T-helper 17 cell (primary cell): Measurements from ENCODE around the gene DENND4B. TPM values are rescaled to one million over a fixed set of nuclear protein-coding genes. Genes with fewer than 3 reads are reported as not detected.

Source experiments
- ATAC-seq: fragments of 150-1000 bp; cut with Tn5 transposase; 2 replicates; pipeline ENCODE4 v1.10.0; 2021; ENCODE audit warnings: mild to moderate bottlenecking, moderate library complexity
- DNase-seq, 3 donors: peaks; one replicate each; pipeline versions ENCODE4 v3.0.0 to v3.0.0-alpha.2; 2020 to 2021
- H3K9me3 ChIP-seq: one replicate; pipeline ENCODE4 v1.7.0; 2013; ENCODE audit warnings: low read length, mild to moderate bottlenecking; ENCODE audit not compliant: control insufficient read depth, poor library complexity, severe bottlenecking
- H3K27ac Mint-ChIP-seq: one replicate; pipeline ENCODE4 v1.8.0; 2022; ENCODE audit warnings: mild to moderate bottlenecking, moderate library complexity, mixed read lengths
- H3K27me3 Mint-ChIP-seq: one replicate; pipeline ENCODE4 v1.8.0; 2022; ENCODE audit warnings: mixed read lengths
- H3K36me3 Mint-ChIP-seq: one replicate; pipeline ENCODE4 v1.8.0; 2022; ENCODE audit warnings: low read depth, mixed read lengths
- H3K4me1 Mint-ChIP-seq: one replicate; pipeline ENCODE4 v1.8.0; 2022; ENCODE audit warnings: mild to moderate bottlenecking, mixed read lengths
- H3K4me3 Mint-ChIP-seq: one replicate; pipeline ENCODE4 v1.8.0; 2022; ENCODE audit warnings: mild to moderate bottlenecking, moderate library complexity, mixed read lengths
- total RNA-seq, 4 donors: library from RNA in 2 of 4; stranded (reverse) in 2 of 4; gene quantifications; one replicate each; pipeline ENCODE4 v1.2.3 and lab custom pipeline; 2022 to 2026

Gene DENND4B
- total RNA-seq, 2 donors from 2014 or later, result 120 to 157 TPM

DNA sequence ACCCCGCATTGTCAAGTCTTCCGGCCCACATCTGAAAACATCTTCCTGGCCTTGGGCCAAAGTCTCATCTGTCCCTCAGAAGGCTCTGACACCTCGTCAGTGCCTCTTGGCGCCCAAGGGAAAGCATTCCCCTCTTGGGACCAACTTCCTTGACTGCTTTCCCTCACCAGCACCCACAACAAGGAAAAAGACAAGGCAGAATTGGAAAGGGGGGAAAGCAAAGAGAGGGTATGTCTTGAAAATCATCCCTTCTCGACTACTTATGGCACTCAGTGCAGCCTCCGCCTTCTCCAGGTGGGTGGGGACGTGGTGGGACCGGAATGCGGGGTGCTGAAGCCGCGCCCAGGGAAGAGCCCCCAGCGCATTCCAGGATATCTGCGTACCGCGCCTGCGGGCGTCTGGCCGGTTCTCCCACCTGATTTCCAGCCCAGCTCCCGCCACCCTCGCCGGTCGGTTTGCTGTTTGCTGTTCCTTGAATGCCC lies 17.4 kb upstream of the DENND4B start:
- no peak for DNase-seq
- no peaks in the 10 kb centered on the region for H3K9me3 ChIP-seq
- no peaks in the 10 kb centered on the region for H3K27me3 Mint-ChIP-seq
- peak overlapping the region; percentile 99 for H3K27ac Mint-ChIP-seq
- ATAC-seq, result no peak
- peak overlapping the region; percentile 97 for H3K4me3 Mint-ChIP-seq
- H3K36me3 Mint-ChIP-seq, result peaks cover 2% of the 10 kb centered on the region
- H3K4me1 Mint-ChIP-seq, result peaks cover 44% of the 10 kb centered on the region

DNA sequence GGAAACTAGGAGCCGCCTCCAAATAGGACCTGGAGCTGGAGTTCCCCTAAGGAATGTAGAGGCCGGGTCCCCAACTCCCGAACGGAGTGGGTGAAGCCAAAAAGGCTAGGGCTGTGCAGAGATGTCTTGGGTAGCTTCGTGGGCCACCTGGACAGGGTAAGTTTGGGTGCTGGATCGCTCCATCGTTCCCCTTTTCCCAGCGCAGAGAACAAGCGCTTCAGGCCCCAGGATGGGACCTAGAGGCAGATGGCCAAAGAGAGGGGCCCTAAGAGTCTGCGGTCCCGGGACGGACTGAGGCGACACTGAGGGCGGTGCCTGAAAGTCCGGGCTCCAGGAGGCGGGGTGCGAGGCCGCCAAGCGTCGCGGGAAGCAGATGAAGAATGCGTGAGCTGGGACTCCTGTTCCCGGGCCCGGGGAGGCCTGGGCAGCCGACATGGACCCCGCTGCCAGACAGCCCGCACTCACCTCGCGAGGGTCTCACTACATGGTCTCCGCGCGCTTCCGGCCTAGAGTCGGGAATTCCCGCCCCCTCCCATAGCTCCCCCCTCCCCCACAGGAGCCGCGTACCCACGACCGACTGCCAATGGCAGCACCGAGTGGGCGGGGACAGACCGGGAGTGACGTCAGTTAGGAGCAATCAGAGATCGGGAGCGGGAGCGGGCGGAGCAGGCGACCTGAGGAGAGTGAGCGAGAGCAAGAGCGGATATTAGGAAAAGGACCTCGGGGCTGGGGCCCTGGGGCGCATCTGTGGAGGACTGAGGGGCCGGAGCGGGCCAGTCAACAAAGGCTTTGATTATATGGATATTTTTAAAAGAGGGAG lies 16.7 kb upstream of the DENND4B start, which contains the start of gene SLC39A1:
TSS of gene SLC39A1 (minus strand) at position 508 of the 820 bp plus-strand sequence. CDS start 822 bp downstream, outside the sequence.
- ATAC-seq (peak; percentile 59), DNase-seq (peak; percentile 90 to 93 (median 93))
- H3K9me3 ChIP-seq, result no peaks in the 10 kb centered on the region
- peak within 1 kb of the TSS; percentile 97 for H3K4me3 Mint-ChIP-seq
- no peaks in the 10 kb centered on the region for H3K27me3 Mint-ChIP-seq
- H3K36me3 Mint-ChIP-seq, result peaks cover 5% of the 10 kb centered on the region
- H3K27ac Mint-ChIP-seq, result peak within 1 kb of the TSS; percentile 99
- peaks cover 47% of the 10 kb centered on the region for H3K4me1 Mint-ChIP-seq

DNA sequence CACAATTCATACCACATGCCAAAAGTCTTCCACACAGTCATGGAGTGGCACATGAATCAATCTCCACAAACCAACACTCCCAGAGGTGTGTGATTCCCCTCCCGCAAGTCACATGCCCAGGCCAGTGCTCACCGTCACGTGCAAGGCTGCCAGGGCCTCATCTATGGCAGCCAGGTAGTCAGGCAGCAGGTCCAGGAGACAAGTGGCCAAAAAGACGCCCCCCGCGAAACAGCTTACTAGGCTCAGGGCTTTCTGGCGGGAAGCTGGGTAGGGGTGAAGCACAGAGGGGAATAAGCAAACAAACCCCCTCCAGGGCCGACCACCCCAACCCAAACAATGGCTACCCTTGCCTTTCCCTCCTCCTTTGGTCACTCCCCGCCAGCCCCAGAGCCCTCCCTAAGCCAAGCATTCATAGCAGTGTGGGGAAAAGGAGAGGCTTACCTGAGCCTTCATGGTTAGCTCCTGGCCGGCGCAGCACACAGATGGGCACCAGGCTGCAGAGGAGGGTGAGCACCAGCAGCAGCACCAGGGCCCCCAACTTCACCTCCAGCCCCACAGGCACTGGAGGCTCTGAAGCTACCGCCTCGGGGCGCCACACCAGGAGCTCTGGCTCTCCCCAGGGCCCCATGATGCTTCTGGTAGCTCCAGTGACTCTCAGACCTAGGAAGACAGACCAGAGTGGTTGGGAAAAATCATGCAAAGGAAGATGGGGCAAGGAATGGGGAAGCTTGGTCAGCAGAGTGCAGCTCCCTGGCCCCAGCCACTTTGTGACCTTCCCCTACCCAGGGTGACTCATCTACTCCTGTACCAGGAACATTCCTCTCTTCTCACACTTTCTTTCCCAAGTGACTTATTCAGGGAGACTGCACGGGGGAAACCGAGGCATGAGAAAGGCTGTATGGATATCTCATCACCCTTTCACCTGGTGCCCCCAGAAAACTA lies 15.8 kb upstream of the DENND4B start:
- H3K9me3 ChIP-seq, result no peaks in the 10 kb centered on the region
- Mint-ChIP-seq H3K36me3 (peaks cover 7% of the 10 kb centered on the region), H3K4me3 (peak overlapping the region; percentile 97), H3K4me1 (peaks cover 46% of the 10 kb centered on the region), H3K27ac (peak overlapping the region; percentile 99), H3K27me3 (no peaks in the 10 kb centered on the region)
- ATAC-seq (no peak), DNase-seq (no peak)

DNA sequence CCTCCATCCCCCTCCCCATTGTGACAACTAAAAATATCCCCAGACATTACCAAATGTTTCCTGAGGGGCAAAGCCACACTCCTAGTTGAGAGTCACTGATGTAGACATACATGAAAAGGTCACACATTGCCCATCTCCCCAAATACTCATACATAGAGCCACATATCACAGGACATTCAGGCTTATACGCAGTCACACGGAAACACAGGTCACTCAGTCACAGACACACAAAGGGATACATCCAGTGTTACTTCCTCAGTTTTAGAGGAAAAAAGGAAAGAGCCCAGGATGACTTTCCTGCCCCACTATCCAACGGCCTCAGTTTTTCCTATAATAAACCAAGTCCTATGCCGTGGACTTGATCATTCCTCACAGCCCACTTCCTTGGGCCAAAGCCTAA lies 14.9 kb upstream of the DENND4B start:
- no peaks in the 10 kb centered on the region for H3K9me3 ChIP-seq
- Mint-ChIP-seq H3K36me3 (peaks cover 7% of the 10 kb centered on the region), H3K4me3 (peak overlapping the region; percentile 49), H3K4me1 (peaks cover 48% of the 10 kb centered on the region), H3K27me3 (no peaks in the 10 kb centered on the region), H3K27ac (peak overlapping the region; percentile 73)
- DNase-seq (no peak), ATAC-seq (no peak)

DNA sequence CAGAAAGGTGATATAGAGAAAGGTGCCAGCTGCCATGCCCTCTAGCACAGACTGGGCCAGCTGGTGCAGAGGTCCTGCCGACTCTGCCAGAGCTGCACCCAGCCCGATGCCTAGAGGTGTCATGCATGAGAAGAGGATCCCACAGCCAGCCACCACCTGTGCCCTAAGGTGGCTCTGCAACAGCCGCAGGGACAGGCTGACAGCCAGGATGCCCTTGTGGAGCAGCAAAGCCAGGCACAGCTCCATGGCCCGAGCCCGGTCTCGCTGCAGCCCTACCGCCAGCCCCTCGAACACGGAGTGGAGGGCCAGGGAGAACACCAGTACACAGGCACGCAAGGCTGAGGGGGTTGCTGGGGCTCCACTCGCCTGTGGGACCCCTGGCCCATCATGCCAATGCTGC lies 13.7 kb upstream of the DENND4B start:
- DNase-seq (no peak), ATAC-seq (no peak)
- Mint-ChIP-seq H3K4me3 (no peak overlapping the region), H3K27ac (no peak overlapping the region), H3K27me3 (no peaks in the 10 kb centered on the region), H3K4me1 (peaks cover 47% of the 10 kb centered on the region), H3K36me3 (peaks cover 7% of the 10 kb centered on the region)
- H3K9me3 ChIP-seq, result no peaks in the 10 kb centered on the region

DNA sequence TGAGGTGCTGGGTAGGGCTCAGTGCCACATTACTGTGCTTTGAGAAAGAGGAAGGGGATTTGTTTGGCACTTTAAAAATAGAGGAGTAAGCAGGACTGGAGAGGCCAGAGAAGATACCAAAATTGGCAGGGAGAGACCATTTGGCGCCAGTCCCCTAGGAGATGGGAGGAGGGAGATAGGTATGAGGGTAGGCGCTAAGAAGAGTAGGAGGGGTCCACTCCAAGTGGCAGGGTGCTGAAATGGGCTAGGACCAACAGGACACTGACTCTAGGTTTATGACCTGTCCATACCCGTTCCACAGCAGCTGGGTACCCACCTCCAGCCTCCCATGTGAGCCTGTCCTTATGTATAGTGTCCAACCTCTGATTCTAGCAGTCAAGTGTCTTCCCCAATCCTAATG lies 12.9 kb upstream of the DENND4B start:
- DNase-seq (no peak), ATAC-seq (no peak)
- H3K27ac Mint-ChIP-seq, result peak overlapping the region; percentile 96
- H3K4me1 Mint-ChIP-seq, result peaks cover 48% of the 10 kb centered on the region
- no peaks in the 10 kb centered on the region for H3K9me3 ChIP-seq
- H3K36me3 Mint-ChIP-seq, result peaks cover 7% of the 10 kb centered on the region
- peak overlapping the region; percentile 57 for H3K4me3 Mint-ChIP-seq
- H3K27me3 Mint-ChIP-seq, result no peaks in the 10 kb centered on the region

DNA sequence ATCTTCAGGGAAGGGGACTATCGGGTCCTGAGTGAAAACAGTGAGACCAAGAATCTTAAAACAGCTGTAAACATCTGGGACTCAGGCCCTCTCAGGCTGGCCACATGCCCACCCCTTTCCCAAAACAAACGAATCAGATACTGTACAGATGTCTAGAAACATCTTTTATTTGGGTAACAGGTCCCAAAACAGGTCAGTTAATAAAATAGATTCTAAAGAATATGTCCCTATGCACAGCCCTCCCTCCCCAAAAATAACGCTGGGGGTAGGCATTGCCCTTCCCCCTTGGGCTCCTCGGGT lies 12.4 kb upstream of the DENND4B start:
- peaks cover 50% of the 10 kb centered on the region for H3K4me1 Mint-ChIP-seq
- ATAC-seq, result no peak
- peaks cover 13% of the 10 kb centered on the region for H3K36me3 Mint-ChIP-seq

DNA sequence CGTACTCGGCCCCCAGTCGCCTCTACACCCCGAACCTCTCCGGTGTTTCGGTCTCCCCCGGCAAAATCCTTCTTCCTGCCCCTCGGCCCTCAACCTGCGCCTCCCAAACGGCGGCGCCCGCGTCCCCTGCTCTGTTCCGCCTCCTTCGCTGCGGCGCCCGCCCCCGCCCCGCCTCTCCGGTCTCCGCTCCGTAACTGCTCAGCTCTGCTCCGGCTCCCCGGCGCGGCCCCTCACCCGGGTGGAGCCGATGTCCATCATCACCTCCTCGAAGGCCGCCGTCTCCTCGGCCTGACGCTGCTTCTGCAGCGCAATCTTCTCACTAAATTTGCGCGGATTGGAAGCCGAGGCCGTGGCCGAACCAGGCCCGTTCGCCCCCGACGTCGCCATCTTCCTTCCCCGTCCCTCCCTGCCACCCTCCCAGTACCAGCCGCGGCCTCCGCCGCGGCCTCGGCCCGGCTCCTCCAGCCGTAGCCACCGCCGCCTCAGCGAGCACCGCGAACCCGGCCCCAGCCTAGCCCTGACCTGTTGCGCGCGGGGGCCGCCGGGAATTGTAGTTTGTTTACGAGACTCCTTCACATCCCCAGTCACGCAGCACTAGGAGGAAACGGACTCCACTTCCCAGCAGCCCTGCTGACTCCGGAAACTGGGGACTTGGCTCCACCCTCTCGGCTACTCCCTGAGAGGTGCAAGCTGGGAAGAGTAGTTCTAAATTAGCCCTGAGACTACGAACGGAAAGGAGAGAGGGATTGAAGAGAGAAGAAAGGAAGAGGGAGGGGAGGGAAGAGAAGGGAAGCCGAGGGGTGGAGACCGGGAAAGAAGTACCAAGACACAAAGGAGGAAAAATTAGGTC lies 11.8 kb upstream of the DENND4B start, which contains the start of gene CRTC2:
TSS of gene CRTC2 (minus strand) at position 502 of the 850 bp plus-strand sequence. CDS start at position 387, 115 bp downstream.
- H3K9me3 ChIP-seq, result no peaks in the 10 kb centered on the region
- H3K36me3 Mint-ChIP-seq, result peaks cover 10% of the 10 kb centered on the region
- peak within 1 kb of the TSS; percentile 96 for H3K27ac Mint-ChIP-seq
- H3K27me3 Mint-ChIP-seq, result no peaks in the 10 kb centered on the region
- peak; percentile 91 for ATAC-seq
- H3K4me3 Mint-ChIP-seq, result peak within 1 kb of the TSS; percentile 97
- DNase-seq, result peak; percentile 91 to 95 (median 94)
- H3K4me1 Mint-ChIP-seq, result peaks cover 46% of the 10 kb centered on the region

More for the DNA sequence above, 12.4 kb upstream of the DENND4B start:
- peak overlapping the region; percentile 96 for H3K27ac Mint-ChIP-seq
- DNase-seq, result no peak
- H3K27me3 Mint-ChIP-seq, result no peaks in the 10 kb centered on the region
- peak overlapping the region; percentile 97 for H3K4me3 Mint-ChIP-seq
- H3K9me3 ChIP-seq, result no peaks in the 10 kb centered on the region

DNA sequence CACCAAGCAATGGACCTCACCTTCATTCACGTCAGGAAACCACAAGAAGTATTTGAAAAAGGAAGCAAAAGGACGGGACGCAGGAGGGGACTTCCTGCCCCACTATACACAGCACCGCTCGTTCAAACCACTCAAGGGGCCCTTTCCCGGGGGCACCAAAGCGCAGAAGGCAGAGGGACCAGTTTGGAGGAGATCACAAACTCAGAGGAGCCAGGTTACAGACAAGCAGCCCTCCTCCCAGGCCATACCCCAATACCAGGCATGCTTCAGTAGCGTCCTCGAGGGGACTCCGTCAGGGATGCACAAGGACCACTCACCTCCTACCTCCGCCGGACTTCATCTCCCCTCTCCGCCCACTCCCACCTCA lies 11.2 kb upstream of the DENND4B start:
- peak overlapping the region; percentile 96 for H3K27ac Mint-ChIP-seq
- peak overlapping the region; percentile 97 for H3K4me3 Mint-ChIP-seq
- DNase-seq, result peak in 2 of 3 donors; percentile 32 to 36
- peaks cover 10% of the 10 kb centered on the region for H3K36me3 Mint-ChIP-seq
- H3K27me3 Mint-ChIP-seq, result no peaks in the 10 kb centered on the region
- peak; percentile 22 for ATAC-seq
- no peaks in the 10 kb centered on the region for H3K9me3 ChIP-seq
- peaks cover 44% of the 10 kb centered on the region for H3K4me1 Mint-ChIP-seq

DNA sequence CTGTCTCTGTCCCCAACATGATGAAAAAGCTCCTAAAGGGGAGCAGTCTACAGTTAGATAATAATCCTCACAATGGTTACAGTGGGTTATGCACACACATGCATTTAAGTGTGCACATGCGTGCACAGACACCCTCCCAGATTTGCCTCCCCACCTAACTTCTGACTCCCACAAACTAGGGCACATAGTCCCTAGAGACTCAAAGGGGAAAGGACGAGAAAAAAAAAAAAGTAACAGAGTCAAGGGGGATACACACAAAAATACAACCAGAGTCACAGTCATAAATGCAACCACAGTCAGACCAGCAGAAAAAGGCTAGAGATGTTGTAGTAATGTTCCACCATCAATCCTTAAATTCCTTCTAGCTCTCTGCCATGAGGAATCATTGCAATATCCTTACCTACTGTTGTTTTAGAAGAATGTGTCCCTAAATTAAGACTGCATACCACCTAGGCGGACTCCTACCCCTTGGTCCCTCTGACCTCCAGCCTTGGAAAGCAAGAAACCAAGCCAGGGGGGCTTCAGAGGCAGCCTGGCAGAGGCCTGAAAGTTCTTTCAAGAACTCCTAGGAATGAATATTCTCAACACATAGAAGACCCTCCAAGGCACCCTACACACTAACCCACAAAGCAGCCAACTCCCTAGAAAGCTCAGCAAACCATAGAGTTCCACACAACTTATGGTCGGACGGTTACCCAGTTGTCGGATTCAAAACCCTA lies 10.6 kb upstream of the DENND4B start:
- H3K36me3 Mint-ChIP-seq, result peaks cover 14% of the 10 kb centered on the region
- H3K4me3 Mint-ChIP-seq, result peak overlapping the region; percentile 97
- peak overlapping the region; percentile 96 for H3K27ac Mint-ChIP-seq
- no peaks in the 10 kb centered on the region for H3K9me3 ChIP-seq
- ATAC-seq, result no peak
- H3K4me1 Mint-ChIP-seq, result peaks cover 42% of the 10 kb centered on the region
- DNase-seq, result no peak
- no peaks in the 10 kb centered on the region for H3K27me3 Mint-ChIP-seq

DNA sequence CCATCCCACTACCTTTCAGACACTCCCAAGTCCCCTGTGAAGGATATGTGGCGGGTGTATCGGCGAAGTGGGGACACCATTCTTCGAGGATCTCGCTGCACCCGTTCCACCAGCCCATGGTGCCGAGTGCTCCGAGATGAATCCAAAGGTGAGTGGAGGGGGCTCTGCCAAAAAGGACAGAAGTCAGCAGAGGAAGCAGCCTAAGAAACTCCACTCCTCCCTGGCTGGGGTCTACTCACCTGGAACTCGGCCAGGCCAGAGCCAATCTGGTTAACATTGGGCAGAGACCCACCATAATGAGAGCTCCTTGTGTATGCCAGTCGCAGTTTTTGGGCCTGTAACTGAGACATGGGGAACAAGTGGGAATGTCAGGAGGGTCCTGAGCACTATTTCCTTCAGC lies 8.3 kb upstream of the DENND4B start:
- no peaks in the 10 kb centered on the region for H3K9me3 ChIP-seq
- DNase-seq, result no peak
- peaks cover 25% of the 10 kb centered on the region for H3K36me3 Mint-ChIP-seq
- no peak for ATAC-seq
- H3K4me3 Mint-ChIP-seq, result no peak overlapping the region
- H3K4me1 Mint-ChIP-seq, result peaks cover 45% of the 10 kb centered on the region
- H3K27ac Mint-ChIP-seq, result peak overlapping the region; percentile 62
- no peaks in the 10 kb centered on the region for H3K27me3 Mint-ChIP-seq

DNA sequence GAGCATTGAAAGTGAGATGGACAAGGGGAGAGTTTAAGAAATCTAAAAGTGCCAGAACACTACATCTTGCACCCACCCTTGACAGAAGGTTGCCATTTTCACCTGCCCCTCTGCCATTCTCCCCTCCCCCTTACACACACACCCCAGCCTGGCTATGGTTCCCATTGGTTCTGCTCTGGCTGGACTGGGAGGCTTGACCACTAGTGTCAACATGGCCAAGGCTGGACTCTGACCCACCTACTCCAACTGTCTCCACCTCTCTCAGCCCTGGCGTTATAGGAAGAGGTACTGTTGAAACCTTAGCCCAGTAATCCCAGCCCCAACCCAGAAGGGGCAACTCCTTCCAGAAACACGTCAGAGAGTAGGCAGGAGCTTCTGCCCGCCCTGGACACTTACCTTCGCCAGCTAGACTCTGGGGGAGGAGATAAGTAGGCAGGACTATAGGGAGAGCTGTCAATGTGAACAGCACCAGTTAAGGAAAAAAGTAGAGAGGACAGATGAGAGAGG lies 7.4 kb upstream of the DENND4B start:
- no peaks in the 10 kb centered on the region for H3K9me3 ChIP-seq
- Mint-ChIP-seq H3K27ac (peak overlapping the region; percentile 62), H3K27me3 (no peaks in the 10 kb centered on the region), H3K4me1 (peaks cover 45% of the 10 kb centered on the region), H3K36me3 (peaks cover 25% of the 10 kb centered on the region), H3K4me3 (no peak overlapping the region)
- no peak for DNase-seq
- no peak for ATAC-seq
